SK-N-SH (cell line): ENCODE measurements around the gene CNTNAP2. TPM values are rescaled to one million over a fixed set of nuclear protein-coding genes. Genes with fewer than 3 reads are reported as not detected.
"Not testable (repeated sequence)": the region's sequence is repeated elsewhere in the genome, so short reads cannot be mapped to it uniquely, and the experiment has no call there.

Source experiments
- CTCF ChIA-PET: fragments of 300-600, 350-600 bp; formaldehyde crosslinking; extraction: SDS; loops from one replicate; lab custom pipeline; 2021; lab: Yijun Ruan, JAX
- POLR2A ChIA-PET: fragments of 350-600 bp; sonication (Branson Sonifier 250); formaldehyde crosslinking; extraction: SDS; loops from one replicate; lab custom pipeline; 2020; ENCODE audit warnings: antibody characterized with exemption, inconsistent platforms; lab: Yijun Ruan, JAX
- DNase-seq: peaks from one replicate; pipeline ENCODE4 v3.0.0; 2012
- H2AFZ ChIP-seq: fragments of 200-600 bp; sonication (generic); 2 replicates; pipeline ENCODE4 v1.8.1; 2016; ENCODE audit warnings: antibody characterized with exemption, mild to moderate bottlenecking, low read depth
- H3F3A ChIP-seq: fragments of 200-600 bp; sonication (generic); replicated peaks from 2 replicates; pipeline ENCODE3; 2016; ENCODE audit warnings: antibody characterized with exemption, mild to moderate bottlenecking; ENCODE audit not compliant: insufficient read depth
- H3K27ac ChIP-seq, 2 experiments: fragments of 200-500 bp in 1 of 2; fragments of 200-600 bp in 1 of 2; sonication (Bioruptor generic) in 1 of 2; sonication (generic), shearing (Covaris generic) in 1 of 2; 2 replicates each; pipeline versions ENCODE4 v1.5.1 to v1.6.1; 2014 to 2016; ENCODE audit warnings: low read depth in 2 of 2, inconsistent platforms in 1 of 2, low read length in 1 of 2, mild to moderate bottlenecking in 1 of 2, mixed read lengths in 1 of 2
- H3K27me3 ChIP-seq: fragments of 200-600 bp; sonication (generic), shearing (Covaris generic); 2 replicates; pipeline ENCODE4 v1.6.1; 2016; ENCODE audit warnings: mixed run types; ENCODE audit not compliant: insufficient read depth
- H3K36me3 ChIP-seq, 2 experiments: fragments of 200-500 bp in 1 of 2; fragments of 200-600 bp in 1 of 2; sonication (Bioruptor generic) in 1 of 2; sonication (generic) in 1 of 2; replicated peaks in 1 of 2; 2 replicates each; pipeline versions ENCODE3 to v1.5.1; 2014 to 2016; ENCODE audit warnings: low read length in 1 of 2, mild to moderate bottlenecking in 1 of 2; ENCODE audit not compliant: insufficient read depth in 2 of 2, control insufficient read depth in 1 of 2
- H3K4me1 ChIP-seq, 2 experiments: fragments of 200-500 bp in 1 of 2; fragments of 200-600 bp in 1 of 2; sonication (Bioruptor generic) in 1 of 2; sonication (generic), shearing (Covaris generic) in 1 of 2; 2 replicates each; pipeline versions ENCODE4 v1.5.1 to v1.6.1; 2014 to 2016; ENCODE audit warnings: low read depth in 1 of 2, low read length in 1 of 2, mixed run types in 1 of 2; ENCODE audit not compliant: insufficient read depth in 2 of 2, control insufficient read depth in 1 of 2
- H3K4me2 ChIP-seq: fragments of 200-600 bp; sonication (generic), shearing (Covaris generic); 2 replicates; pipeline ENCODE4 v1.6.1; 2017; ENCODE audit warnings: mixed run types
- H3K4me3 ChIP-seq, 2 experiments: fragments of 200-500 bp in 1 of 2; fragments of 200-600 bp in 1 of 2; sonication (Bioruptor generic) in 1 of 2; sonication (generic), shearing (Covaris generic) in 1 of 2; 2 replicates each; pipeline versions ENCODE4 v1.5.1 to v1.8.1; 2014 to 2016; ENCODE audit warnings: low read depth in 2 of 2, inconsistent platforms in 1 of 2, low read length in 1 of 2, mild to moderate bottlenecking in 1 of 2, mixed read lengths in 1 of 2, moderate library complexity in 1 of 2
- H3K79me2 ChIP-seq: fragments of 200-600 bp; sonication (generic); 2 replicates; pipeline ENCODE4 v1.8.1; 2017; ENCODE audit warnings: mild to moderate bottlenecking; ENCODE audit not compliant: insufficient read depth
- H3K9ac ChIP-seq: fragments of 200-600 bp; sonication (generic); 2 replicates; pipeline ENCODE4 v1.6.1; 2017; ENCODE audit warnings: mixed run types
- H3K9me2 ChIP-seq: fragments of 200-600 bp; sonication (generic); 2 replicates; pipeline ENCODE4 v1.6.1; 2017; ENCODE audit warnings: mixed run types
- H3K9me3 ChIP-seq: fragments of 200-600 bp; sonication (generic); 2 replicates; pipeline ENCODE4 v1.6.1; 2017; ENCODE audit warnings: mixed run types, mild to moderate bottlenecking, moderate library complexity
- H4K20me1 ChIP-seq: fragments of 200-600 bp; sonication (generic); 2 replicates; pipeline ENCODE4 v1.6.1; 2017; ENCODE audit warnings: mild to moderate bottlenecking, mixed run types; ENCODE audit not compliant: insufficient read depth
- CHD2 ChIP-seq: fragments of 150-350 bp; IDR thresholded peaks from 2 replicates; pipeline ENCODE4 v1.6.1; 2018; ENCODE audit warnings: low read length; ENCODE audit not compliant: partially characterized antibody
- IRF3 ChIP-seq: fragments of 150-350 bp; IDR thresholded peaks from 2 replicates; pipeline ENCODE4 v1.6.1; 2016; ENCODE audit warnings: mild to moderate bottlenecking, low read depth, low read length
- JUND ChIP-seq: IDR thresholded peaks from 2 replicates; pipeline ENCODE4 v1.4.0; 2012
- NFIC ChIP-seq: IDR thresholded peaks from 2 replicates; pipeline ENCODE4 v1.4.0; 2012; ENCODE audit warnings: borderline replicate concordance
- NRF1 ChIP-seq: IDR thresholded peaks from 2 replicates; pipeline ENCODE4 v1.6.1; 2012; ENCODE audit warnings: low read depth, mild to moderate bottlenecking, low read length
- PBX3 ChIP-seq: IDR thresholded peaks from 2 replicates; pipeline ENCODE4; 2012
- REST ChIP-seq: IDR thresholded peaks from 2 replicates; pipeline ENCODE4 v1.6.1; 2012; ENCODE audit warnings: mild to moderate bottlenecking, low read depth, low read length, moderate library complexity
- SIN3A ChIP-seq: IDR thresholded peaks from 2 replicates; pipeline ENCODE4 v1.6.1; 2012; ENCODE audit warnings: low read depth, mild to moderate bottlenecking, low read length, moderate library complexity, borderline replicate concordance
- TAF1 ChIP-seq: IDR thresholded peaks from 2 replicates; pipeline ENCODE4 v1.6.1; 2012; ENCODE audit warnings: low read depth, mild to moderate bottlenecking, low read length, moderate library complexity, borderline replicate concordance
- TCF12 ChIP-seq: IDR thresholded peaks from 2 replicates; pipeline ENCODE4 v1.4.0; 2012
- YY1 ChIP-seq: IDR thresholded peaks from 2 replicates; pipeline ENCODE4 v1.4.0; 2012; ENCODE audit warnings: low read depth, mild to moderate bottlenecking
- WGBS: methylation state at CpG from one replicate; pipeline ENCODE4 v1.1.6; 2017; ENCODE audit warnings: low lambda C conversion rate; 5-methylcytosine and 5-hydroxymethylcytosine counted together
- polyA plus RNA-seq, 3 experiments: library from polyadenylated mRNA; depleted of rRNA; stranded (reverse); fragments of >200 nt; gene quantifications; 2 replicates each; pipeline ENCODE4 v1.2.3, GENCODE V29; 2012
- TF ChIP-seq, protein P1 (sequence below): IDR thresholded peaks from 2 replicates; pipeline ENCODE4 v1.4.0; 2012; ENCODE audit warnings: low read depth, borderline replicate concordance

Gene CNTNAP2
- polyA plus RNA-seq, 1 of the 3 experiments (the other 2 are of a cell fraction): 3.4 TPM

DNA sequence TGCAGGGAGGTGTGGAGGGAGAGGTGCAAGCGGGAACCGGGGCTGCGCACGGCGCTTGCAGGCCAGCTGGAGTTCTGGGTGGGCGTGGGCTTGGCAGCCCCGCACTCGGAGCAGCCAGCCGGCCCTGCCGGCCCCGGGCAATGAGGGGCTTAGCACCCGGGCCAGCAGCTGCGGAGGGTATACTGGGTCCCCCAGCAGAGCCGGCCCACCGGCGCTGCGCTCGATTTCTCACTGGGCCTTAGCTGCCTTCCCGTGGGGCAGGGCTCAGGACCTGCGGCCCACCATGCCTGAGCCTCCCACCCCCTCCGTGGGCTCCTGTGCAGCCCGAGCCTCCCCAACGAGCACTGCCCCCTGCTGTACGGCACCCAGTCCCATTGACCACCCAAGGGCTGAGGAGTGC is 2309.8 kb downstream of the CNTNAP2 start:
- H3K4me3 ChIP-seq, H3K79me2 ChIP-seq, H3K36me3 ChIP-seq, POLR2A ChIA-PET, H3K27me3 ChIP-seq, H3K9ac ChIP-seq, H3F3A ChIP-seq, H4K20me1 ChIP-seq, H3K27ac ChIP-seq, H3K9me2 ChIP-seq, DNase-seq, CTCF ChIA-PET, H3K9me3 ChIP-seq, H3K4me2 ChIP-seq, H2AFZ ChIP-seq, H3K4me1 ChIP-seq: not testable (repeated sequence)
- 60% methylated on average over 8 of the region's 24 CpGs for WGBS

DNA sequence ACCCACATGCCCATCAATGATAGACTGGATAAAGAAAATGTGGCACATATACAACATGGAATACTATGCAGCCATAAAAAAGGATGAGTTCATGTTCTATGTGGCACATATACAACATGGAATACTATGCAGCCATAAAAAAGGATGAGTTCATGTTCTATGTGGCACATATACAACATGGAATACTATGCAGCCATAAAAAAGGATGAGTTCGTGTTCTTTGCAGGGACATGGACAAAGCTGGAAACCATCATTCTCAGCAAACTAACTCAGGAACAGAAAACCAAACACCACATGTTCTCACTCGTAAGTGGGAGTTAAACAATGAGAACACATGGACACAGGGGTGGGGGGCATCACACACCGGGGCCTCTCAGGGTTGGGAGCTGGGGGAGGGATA is 2314.1 kb downstream of the CNTNAP2 start:
- 54% methylated on average over 3 of the region's 3 CpGs for WGBS

DNA sequence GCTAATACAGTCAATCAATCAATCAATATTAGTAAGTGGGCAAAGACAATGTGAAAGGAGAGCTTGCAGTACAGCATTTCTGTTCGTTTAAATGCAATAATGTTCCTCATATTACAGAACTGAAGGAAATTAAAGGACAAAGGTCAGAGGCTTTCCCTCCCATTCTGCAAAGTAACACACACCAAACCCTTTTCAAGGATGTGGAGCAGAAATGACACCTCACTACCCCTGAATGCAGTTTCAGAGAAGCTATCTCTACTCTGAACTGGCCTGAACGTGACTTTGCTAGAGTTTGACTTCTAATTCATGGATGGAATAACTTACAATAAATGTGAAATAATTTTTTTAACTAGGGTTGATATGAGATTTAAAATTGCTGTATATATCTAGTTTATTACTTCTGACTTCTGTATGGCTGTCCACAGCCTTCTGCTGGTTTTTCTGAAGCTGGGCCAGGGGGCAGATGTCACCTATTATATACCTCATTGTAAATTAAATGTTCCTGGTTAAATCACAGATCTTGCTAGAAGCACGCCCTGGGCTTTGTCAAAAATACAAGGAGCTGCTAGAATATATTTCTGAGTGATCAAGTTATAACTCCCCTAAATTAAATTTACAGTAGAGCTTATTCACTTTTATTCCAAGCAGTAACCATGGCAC is 2317.1 kb downstream of the CNTNAP2 start:
- Histone ChIP-seq H3K79me2 (no peaks in the 10 kb centered on the region), H3K36me3 (no peaks in the 10 kb centered on the region), H2AFZ (no peak overlapping the region; the same call in 1 of the 2 replicates), H4K20me1 (no peaks in the 10 kb centered on the region; the same call in 1 of the 2 replicates), H3K4me2 (peak overlapping the region; percentile 51; the same call in 1 of the 2 replicates), H3K9me2 (no peaks in the 10 kb centered on the region), H3K27ac (peak overlapping the region; percentile 23 to 48; a peak in 3 of 4 replicates), H3F3A (peaks cover 17% of the 10 kb centered on the region), H3K9ac (no peak overlapping the region), H3K4me1 (peaks cover 6 to 21% of the 10 kb centered on the region in 2 experiments; a peak in 2 of 4 replicates), H3K27me3 (no peaks in the 10 kb centered on the region), H3K4me3 (no peak overlapping the region), H3K9me3 (no peaks in the 10 kb centered on the region)
- ChIA-PET CTCF (interaction anchor here (0.9 to 1.4 kb wide), 5 partner anchors 14 to 534 kb away, joined by 3 to 4 read pairs (median 3); no protein-coding TSS in a partner anchor), POLR2A (interaction anchor here (0.6 kb wide), 1 partner anchor 29 kb away, joined by 3 read pairs; no protein-coding TSS in a partner anchor)
- WGBS: 19% methylated on average over 3 of the region's 3 CpGs
- DNase-seq: peak; percentile 52
- TF ChIP-seq NRF1 (no peak), REST (no peak), JUND (no peak), NFIC (no peak), CHD2 (no peak), PBX3 (no peak), SIN3A (no peak), IRF3 (no peak), YY1 (no peak), TAF1 (no peak), TCF12 (no peak)
- TF ChIP-seq, protein P1, sequence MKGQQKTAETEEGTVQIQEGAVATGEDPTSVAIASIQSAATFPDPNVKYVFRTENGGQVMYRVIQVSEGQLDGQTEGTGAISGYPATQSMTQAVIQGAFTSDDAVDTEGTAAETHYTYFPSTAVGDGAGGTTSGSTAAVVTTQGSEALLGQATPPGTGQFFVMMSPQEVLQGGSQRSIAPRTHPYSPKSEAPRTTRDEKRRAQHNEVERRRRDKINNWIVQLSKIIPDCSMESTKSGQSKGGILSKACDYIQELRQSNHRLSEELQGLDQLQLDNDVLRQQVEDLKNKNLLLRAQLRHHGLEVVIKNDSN: no peak

More for the DNA sequence above, 2314.1 kb downstream of the CNTNAP2 start:
- ChIA-PET CTCF (interaction anchor here (1.2 kb wide), 1 partner anchor 188 kb away, joined by 3 read pairs; no protein-coding TSS in a partner anchor), POLR2A (interaction anchor here (0.7 kb wide), 1 partner anchor 1176 kb away, joined by 4 read pairs; no protein-coding TSS in a partner anchor)
- not testable (repeated sequence) for DNase-seq, H2AFZ ChIP-seq, H3K4me2 ChIP-seq, H3K27me3 ChIP-seq, H3K4me3 ChIP-seq, H4K20me1 ChIP-seq, H3K9me3 ChIP-seq, H3K9ac ChIP-seq, H3K79me2 ChIP-seq, H3K9me2 ChIP-seq, H3K36me3 ChIP-seq, H3K27ac ChIP-seq
- Histone ChIP-seq H3F3A (peaks cover 17% of the 10 kb centered on the region), H3K4me1 (peaks cover 6 to 15% of the 10 kb centered on the region in 2 experiments; a peak in 2 of 4 replicates)
